GM18858 (cell line): Measurements from ENCODE around the gene IL3RA.
"Not testable (repeated sequence)": the region's sequence is repeated elsewhere in the genome, so short reads cannot be mapped to it uniquely, and the experiment has no call there.

Experiments used
- ATAC-seq: cut with Tn5 transposase; IDR thresholded peaks from one replicate; pipeline ENCODE4 v1.9.1; 2021; ENCODE audit not compliant: unreplicated experiment

The IL3RA gene

GRCh38 chrX:1336331-1336943 lies at the start of gene IL3RA:
Gene IL3RA (plus strand): TSS chrX:1336785. CDS start chrX:1341766, 4,981 bp downstream.
- ATAC-seq, result no peak

- ATAC-seq, result no peak
These were observed 47.0 kb upstream of the IL3RA start for GRCh38 chrX:1289535-1289934.

- ATAC-seq, result no peak
These were observed 45.4 kb upstream of the IL3RA start for GRCh38 chrX:1291110-1291740.

- ATAC-seq, result no peak
These were observed 43.9 kb upstream of the IL3RA start for GRCh38 chrX:1292575-1293290.

GRCh38 chrX:1294301-1295067 lies 42.1 kb upstream of the IL3RA start:
- no peak for ATAC-seq

- ATAC-seq, result no peak
These were observed 41.0 kb upstream of the IL3RA start for GRCh38 chrX:1295550-1295949.

GRCh38 chrX:1297591-1297990 lies 39.0 kb upstream of the IL3RA start:
- not testable (repeated sequence) for ATAC-seq

GRCh38 chrX:1300449-1300848 lies 36.1 kb upstream of the IL3RA start:
- no peak for ATAC-seq

- no peak for ATAC-seq
These were observed 31.2 kb upstream of the IL3RA start for GRCh38 chrX:1305411-1305810.

GRCh38 chrX:1306909-1307625 lies 29.5 kb upstream of the IL3RA start:
- ATAC-seq, result no peak

- ATAC-seq, result no peak
These were observed 28.8 kb upstream of the IL3RA start for GRCh38 chrX:1307626-1308340.

- ATAC-seq, result no peak
These were observed 28.1 kb upstream of the IL3RA start for GRCh38 chrX:1308476-1308875.

GRCh38 chrX:1308917-1309316 lies 27.7 kb upstream of the IL3RA start:
- not testable (repeated sequence) for ATAC-seq

GRCh38 chrX:1313788-1314187 lies 22.8 kb upstream of the IL3RA start:
- no peak for ATAC-seq

- ATAC-seq, result no peak
These were observed 20.1 kb upstream of the IL3RA start for GRCh38 chrX:1316527-1316926.

GRCh38 chrX:1321674-1322073 lies 14.9 kb upstream of the IL3RA start:
- no peak for ATAC-seq

- no peak for ATAC-seq
These were observed 14.2 kb upstream of the IL3RA start for GRCh38 chrX:1322393-1322792.

GRCh38 chrX:1323315-1323714 lies 13.3 kb upstream of the IL3RA start:
- ATAC-seq, result peak; percentile 51

- no peak for ATAC-seq
These were observed 11.0 kb upstream of the IL3RA start for GRCh38 chrX:1325515-1326116.
